ENCODE measurements around the gene RHEB. TPM values are rescaled to one million over a fixed set of nuclear protein-coding genes. Genes with fewer than 3 reads are reported as not detected.
A peak's percentile ranks its signal among the peaks of the same experiment; 100 is the strongest.

Gene RHEB
- total and polyA plus RNA-seq, 8 donors = 18.5 to 141 (median 84.2) TPM

GRCh38 chr7:151427705-151428377, 91.9 kb downstream of the RHEB start:
- Histone ChIP-seq H3K36me3 (no peaks in the 10 kb centered on the region), H3K9me3 (no peaks in the 10 kb centered on the region), H3K4me3 (no peak overlapping the region), H3K27ac (peak overlapping the region; percentile 1 to 90 (median 80)), H3K27me3 (no peaks in the 10 kb centered on the region), H3K4me1 (peaks cover 21 to 50% (median 39%) of the 10 kb centered on the region in 4 donors)
- WGBS, 5 donors = 56 to 73% (median 69%) methylated on average over 10 of the region's 10 CpGs
- TF ChIP-seq POLR2AphosphoS5 (IDR thresholded peaks at IDR 0.05) (no peak), CTCF (IDR thresholded peaks at IDR 0.05) (no peak), EP300 (IDR thresholded peaks at IDR 0.05) (no peak), POLR2A (IDR thresholded peaks at IDR 0.05) (no peak)
- intact Hi-C loops (cut with DNase I; ENCODE audit: low total_unique reads) = no loop called here
- DNase-seq = no peak

- Histone ChIP-seq H3K4me1 (peaks cover 21 to 50% (median 39%) of the 10 kb centered on the region in 4 donors), H3K27ac (peak overlapping the region; percentile 31 to 90 (median 80)), H3K9me3 (peaks cover 0 to 6% (median 3%) of the 10 kb centered on the region in 4 donors), H3K4me3 (no peak overlapping the region), H3K36me3 (no peaks in the 10 kb centered on the region), H3K27me3 (no peaks in the 10 kb centered on the region)
- no peak for DNase-seq
- intact Hi-C loops (cut with DNase I; ENCODE audit: low total_unique reads) = no loop called here
- 81 to 85% (median 82%) methylated on average over 18 to 23 of the region's 23 CpGs for WGBS, 5 donors
- TF ChIP-seq POLR2A (IDR thresholded peaks at IDR 0.05) (no peak), POLR2AphosphoS5 (IDR thresholded peaks at IDR 0.05) (no peak)
Measured at GRCh38 chr7:151426904-151427704, 92.6 kb downstream of the RHEB start.

GRCh38 chr7:151426441-151426903, 93.2 kb downstream of the RHEB start:
- H3K4me3 ChIP-seq = no peak overlapping the region
- H3K4me1 ChIP-seq = peaks cover 21 to 50% (median 39%) of the 10 kb centered on the region in 4 donors
- no peak for TF ChIP-seq CTCF (IDR thresholded peaks at IDR 0.05)
- peak in 2 of 3 donors; percentile 31 to 61 for TF ChIP-seq POLR2AphosphoS5 (IDR thresholded peaks at IDR 0.05)
- TF ChIP-seq POLR2A (IDR thresholded peaks at IDR 0.05) = no peak
- peak; percentile 5 for TF ChIP-seq EP300 (IDR thresholded peaks at IDR 0.05)
- H3K27me3 ChIP-seq = no peaks in the 10 kb centered on the region
- intact Hi-C loops (cut with DNase I; ENCODE audit: low total_unique reads) = no loop called here
- peak overlapping the region in 4 of 5 donors; percentile 69 to 90 (median 82) for H3K27ac ChIP-seq
- peaks cover 0 to 10% (median 4%) of the 10 kb centered on the region in 4 donors for H3K9me3 ChIP-seq
- DNase-seq = peak; percentile 46 to 77
- 46 to 65% (median 55%) methylated on average over 14 of the region's 14 CpGs for WGBS, 5 donors
- H3K36me3 ChIP-seq = no peaks in the 10 kb centered on the region

GRCh38 chr7:151425670-151426440, 93.8 kb downstream of the RHEB start:
- Histone ChIP-seq H3K9me3 (peaks cover 0 to 10% (median 4%) of the 10 kb centered on the region in 4 donors), H3K36me3 (no peaks in the 10 kb centered on the region), H3K4me1 (peaks cover 21 to 50% (median 39%) of the 10 kb centered on the region in 4 donors), H3K27me3 (no peaks in the 10 kb centered on the region), H3K4me3 (no peak overlapping the region), H3K27ac (peak overlapping the region; percentile 52 to 90 (median 80))
- intact Hi-C loops (cut with DNase I; ENCODE audit: low total_unique reads) = no loop called here
- DNase-seq = no peak
- WGBS, 5 donors = 54 to 62% (median 56%) methylated on average over 7 of the region's 7 CpGs
- TF ChIP-seq EP300 (IDR thresholded peaks at IDR 0.05) (no peak), CTCF (IDR thresholded peaks at IDR 0.05) (no peak), POLR2AphosphoS5 (IDR thresholded peaks at IDR 0.05) (peak; percentile 25 to 81 (median 66)), POLR2A (IDR thresholded peaks at IDR 0.05) (no peak)

Measured in stomach (tissue), 9 donors.